ENCODE measurements around the gene SLC39A12.

SLC39A12 gene

GRCh38 chr10:18059826-18060559 lies 108.3 kb downstream of the SLC39A12 start:
- DNase-seq (ENCODE audit: low spot score), result no peak

DNA sequence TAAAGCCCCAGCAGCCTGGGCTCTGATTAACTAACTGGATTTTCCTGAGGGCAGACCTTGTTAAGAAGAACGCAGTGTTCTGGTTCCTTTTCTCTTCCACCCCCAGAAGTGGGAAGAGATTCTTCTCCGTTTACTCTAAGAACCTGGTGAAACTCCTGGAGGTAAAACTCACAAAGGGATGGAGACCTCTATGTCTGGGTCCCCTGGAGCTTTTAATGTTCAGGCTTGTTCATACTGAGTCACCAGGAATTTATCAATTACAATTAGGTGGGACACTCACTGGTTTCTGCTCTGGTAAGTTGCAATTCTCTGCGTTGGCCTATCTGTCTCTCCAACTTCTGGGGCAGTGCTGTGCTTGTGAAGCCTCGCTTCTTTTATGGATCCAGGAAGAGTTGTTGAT lies 115.2 kb downstream of the SLC39A12 start:
- no peak for DNase-seq (ENCODE audit: low spot score)

DNA sequence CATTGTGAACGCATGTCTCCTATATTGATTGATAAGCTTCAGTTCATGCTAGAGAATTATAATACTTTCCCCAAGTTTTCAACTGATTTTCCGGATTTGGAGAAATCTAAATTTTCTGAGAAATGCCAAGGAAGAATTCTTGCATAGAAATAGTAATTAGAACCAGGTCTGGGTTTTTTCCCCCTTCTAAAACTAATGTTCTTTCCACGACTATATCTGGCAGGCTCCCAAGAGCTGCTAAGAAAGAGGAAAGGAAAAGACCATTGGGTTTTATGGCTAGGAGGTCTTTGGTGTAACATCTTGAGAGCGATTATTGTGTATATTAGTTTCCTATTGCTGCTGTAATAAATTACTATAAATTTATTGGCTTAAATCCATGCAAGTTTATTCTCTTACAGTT lies 116.7 kb downstream of the SLC39A12 start:
- DNase-seq (ENCODE audit: low spot score), result no peak

DNA sequence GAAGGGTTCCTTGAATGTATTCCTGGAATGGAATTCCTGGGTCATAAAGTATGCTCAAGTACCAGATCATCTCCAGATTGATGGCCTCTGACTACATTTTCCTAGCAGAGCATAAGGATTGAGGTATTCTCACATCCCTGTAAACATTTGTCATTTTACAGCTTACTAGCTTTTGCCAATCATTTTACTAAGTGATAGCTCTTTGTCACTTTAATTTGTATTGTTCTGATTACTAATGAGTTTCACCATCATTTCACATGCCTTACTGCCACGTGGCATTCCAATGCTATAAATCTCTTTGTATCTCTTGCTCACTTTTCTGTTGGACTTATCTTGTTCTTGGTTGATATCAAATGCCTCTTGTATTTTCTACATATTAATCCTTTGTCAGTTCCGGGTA lies 119.9 kb downstream of the SLC39A12 start:
- no peak for DNase-seq (ENCODE audit: low spot score)

DNA sequence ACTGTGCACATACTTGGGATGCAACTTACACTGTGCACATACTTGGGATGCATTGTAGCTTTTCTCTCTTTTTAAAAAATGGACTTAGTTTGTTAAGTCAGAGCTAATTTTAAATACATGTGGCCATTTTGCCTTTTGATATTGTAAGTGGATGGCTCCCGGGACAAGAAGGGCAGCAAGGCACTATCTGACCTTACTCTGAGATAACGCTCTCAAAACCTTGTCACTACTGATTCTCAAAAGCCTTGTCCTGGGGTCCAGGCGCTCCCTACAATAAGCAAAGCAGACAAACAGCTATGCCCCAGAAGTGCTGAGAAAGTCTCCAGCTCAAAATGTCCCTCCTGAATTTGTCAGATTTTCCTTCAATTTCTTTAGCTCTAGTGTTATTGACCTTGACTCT lies 121.6 kb downstream of the SLC39A12 start:
- DNase-seq (ENCODE audit: low spot score), result no peak

GRCh38 chr10:18075881-18076280 lies 124.2 kb downstream of the SLC39A12 start:
- DNase-seq (ENCODE audit: low spot score), result no peak

DNA sequence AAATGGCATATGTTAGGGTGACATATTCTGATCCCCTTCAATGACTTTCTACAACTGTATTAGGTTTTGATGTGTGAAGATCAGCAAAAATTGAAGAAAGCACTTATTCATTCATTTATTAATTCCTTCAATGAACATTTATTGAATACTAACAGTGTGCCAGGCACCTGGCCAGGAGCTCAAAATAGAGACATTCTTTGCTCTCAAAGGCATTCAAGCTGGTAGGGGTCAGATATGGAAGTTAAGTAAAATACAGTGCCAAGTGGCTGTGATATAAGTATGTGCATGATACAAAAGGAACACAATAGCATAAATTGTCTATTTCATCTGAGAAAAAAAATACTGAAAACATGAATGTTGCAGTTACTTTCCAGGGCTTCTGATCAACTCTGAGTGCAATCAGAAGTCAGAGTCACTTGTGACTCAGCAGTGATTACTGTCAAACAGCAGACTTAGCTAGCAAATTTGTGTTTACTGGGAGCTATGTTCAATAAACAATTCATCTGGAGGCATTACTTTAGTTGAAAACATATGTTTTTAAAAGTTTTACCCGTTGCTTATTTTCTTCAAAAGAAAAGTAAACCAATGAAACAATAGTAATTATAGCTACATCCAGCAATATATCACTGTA lies 128.1 kb downstream of the SLC39A12 start:
- peak; percentile 20 for DNase-seq (ENCODE audit: low spot score)

GRCh38 chr10:18082381-18082780 lies 130.7 kb downstream of the SLC39A12 start:
- DNase-seq (ENCODE audit: low spot score), result no peak

DNA sequence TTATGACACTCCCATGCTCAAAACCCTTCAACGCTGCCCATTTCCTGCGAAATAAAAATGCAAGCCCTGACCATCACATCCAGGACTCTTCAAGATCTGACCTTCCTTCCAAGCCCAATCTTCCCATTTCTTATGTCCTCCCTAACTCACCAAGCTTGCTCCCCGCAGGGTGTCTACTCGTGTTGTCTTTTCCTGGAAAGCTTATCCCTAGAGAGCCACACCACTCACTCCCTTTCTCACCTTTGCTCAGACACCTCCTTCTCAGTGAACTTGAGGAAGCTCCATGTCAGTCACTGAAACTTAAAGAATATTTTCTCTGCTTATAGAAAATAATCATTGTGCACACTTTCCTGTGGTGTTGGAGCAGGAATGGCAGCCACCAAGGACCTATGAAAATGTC lies 134.1 kb downstream of the SLC39A12 start:
- DNase-seq (ENCODE audit: low spot score), result no peak

GRCh38 chr10:18086746-18087145 lies 135.0 kb downstream of the SLC39A12 start:
- DNase-seq (ENCODE audit: low spot score), result no peak

GRCh38 chr10:18087355-18087754 lies 135.6 kb downstream of the SLC39A12 start:
- DNase-seq (ENCODE audit: low spot score), result no peak

Data from AG08396 (cell line).